NT2/D1 (cell line): ENCODE results near the gene TPGS1.

ENCODE experiments used
- SUZ12 ChIP-seq: IDR thresholded peaks from 2 replicates; pipeline ENCODE4 v1.6.1; 2011; ENCODE audit not compliant: insufficient read length, insufficient read depth; ENCODE audit errors: extremely low read depth
- YY1 ChIP-seq: IDR thresholded peaks from 2 replicates; pipeline ENCODE4 v1.6.1; 2011; ENCODE audit not compliant: insufficient read length, insufficient read depth
- ZNF274 ChIP-seq: IDR thresholded peaks from 2 replicates; pipeline ENCODE4 v1.6.1; 2011; ENCODE audit warnings: mild to moderate bottlenecking, low read depth, low read length

GRCh38 chr19:472005-472858 lies 35.1 kb upstream of the TPGS1 start:
- TF ChIP-seq SUZ12, result no peak
- TF ChIP-seq YY1, result no peak
- no peak for TF ChIP-seq ZNF274
